HepG2 (cell line): ENCODE results near the gene INO80E. TPM values are rescaled to one million over a fixed set of nuclear protein-coding genes. Genes with fewer than 3 reads are reported as not detected.

Source experiments
- CBX5 ChIP-seq: sonication (generic); formaldehyde crosslinking; IDR thresholded peaks from 2 replicates; pipeline ENCODE4 v1.4.0; 2020; ENCODE audit warnings: missing genetic modification reagents, borderline replicate concordance
- FUBP1 ChIP-seq: sonication (generic); formaldehyde crosslinking; IDR thresholded peaks from 2 replicates; pipeline ENCODE4 v1.5.1; 2020; ENCODE audit warnings: missing genetic modification reagents, mild to moderate bottlenecking, borderline replicate concordance
- GRHL1 ChIP-seq: sonication (generic); formaldehyde crosslinking; conservative IDR thresholded peaks from 2 replicates; pipeline ENCODE4 v1.8.0; 2022; ENCODE audit warnings: missing genetic modification reagents
- HES4 ChIP-seq: sonication (generic); formaldehyde crosslinking; IDR thresholded peaks from 2 replicates; pipeline ENCODE4 v1.9.0; 2021; ENCODE audit warnings: mild to moderate bottlenecking, missing genetic modification reagents, borderline replicate concordance
- NCOA5 ChIP-seq: sonication (generic); formaldehyde crosslinking; IDR thresholded peaks from 2 replicates; pipeline ENCODE4 v1.4.0; 2020; ENCODE audit warnings: missing genetic modification reagents
- TBX2 ChIP-seq: sonication (generic); formaldehyde crosslinking; IDR thresholded peaks from 2 replicates; pipeline ENCODE4 v1.5.0; 2020; ENCODE audit warnings: missing genetic modification reagents, mild to moderate bottlenecking, borderline replicate concordance
- ZBED4 ChIP-seq: sonication (generic); formaldehyde crosslinking; IDR thresholded peaks from 2 replicates; pipeline ENCODE4 v1.4.0; 2020; ENCODE audit warnings: missing genetic modification reagents, borderline replicate concordance
- ZIK1 ChIP-seq: sonication (generic); formaldehyde crosslinking; IDR thresholded peaks from 2 replicates; pipeline ENCODE4 v1.5.0; 2020; ENCODE audit warnings: mild to moderate bottlenecking, low read depth, missing genetic modification reagents, borderline replicate concordance
- ZNF468 ChIP-seq: sonication (generic); formaldehyde crosslinking; IDR thresholded peaks from 2 replicates; pipeline ENCODE4 v1.8.0; 2022; ENCODE audit warnings: mild to moderate bottlenecking, moderate library complexity, missing genetic modification reagents
- ZNF513 ChIP-seq: sonication (generic); formaldehyde crosslinking; conservative IDR thresholded peaks from 2 replicates; pipeline ENCODE4 v1.5.0; 2020; ENCODE audit warnings: missing genetic modification reagents
- ZNF563 ChIP-seq: sonication (generic); formaldehyde crosslinking; IDR thresholded peaks from 2 replicates; pipeline ENCODE4 v1.8.0; 2022; ENCODE audit warnings: mild to moderate bottlenecking, moderate library complexity, missing genetic modification reagents
- ZNF580 ChIP-seq: IDR thresholded peaks from 2 replicates; pipeline ENCODE4 v1.6.1; 2016; ENCODE audit warnings: low read depth, borderline replicate concordance
- ZNF784 ChIP-seq: sonication (generic); formaldehyde crosslinking; IDR thresholded peaks from 2 replicates; pipeline ENCODE4 v1.5.1; 2020; ENCODE audit warnings: missing genetic modification reagents, mild to moderate bottlenecking, borderline replicate concordance
- ZXDC ChIP-seq: sonication (generic); formaldehyde crosslinking; IDR thresholded peaks from 2 replicates; pipeline ENCODE4 v1.5.0; 2020; ENCODE audit warnings: mild to moderate bottlenecking, missing genetic modification reagents
- polyA plus RNA-seq, 8 experiments: library from polyadenylated mRNA; depleted of rRNA in 3 of 8; stranded (reverse) in 7 of 8; unstranded in 1 of 8; fragments of >200 nt; fragmentation: Illumina TruSeq in 4 of 8; extraction: Trizol in 4 of 8; gene quantifications; 2 replicates each; pipeline versions ENCODE4 v1.2.1 to v1.2.3, GENCODE V29; 2011 to 2016; ENCODE audit warnings: low read depth in 4 of 8, missing spikeins in 1 of 8, mixed read lengths in 1 of 8; ENCODE audit not compliant: insufficient read depth in 1 of 8
- total RNA-seq, 5 experiments: library from RNA; depleted of rRNA; stranded (reverse); fragments of >200 nt; fragmentation: Illumina TruSeq; extraction: Trizol; gene quantifications; 2 replicates each; pipeline ENCODE4 v1.2.3, GENCODE V29; 2016; ENCODE audit warnings: low read depth in 1 of 5

Gene INO80E
- total and polyA plus RNA-seq, 2 of the 13 experiments (the other 11 are each of a cell fraction or from before 2014, with no cell fraction given) = 25.8 to 45.6 TPM

GRCh38 chr16:30052671-30053372, 56.8 kb downstream of the INO80E start (continued):
- TF ChIP-seq ZBED4 (CRISPR knock-in tag) (peak; percentile 77), ZNF580 (CRISPR knock-in tag) (peak; percentile 96), ZXDC (CRISPR knock-in tag) (peak; percentile 83; the same call in 1 of the 2 replicates), HES4 (CRISPR knock-in tag) (peak; percentile 94; the same call in 1 of the 2 replicates), NCOA5 (CRISPR knock-in tag) (no peak), ZNF468 (CRISPR knock-in tag) (0 out of 2 replicates have a peak, but pooled peaks have one; percentile 47), ZNF563 (peak; percentile 97), ZIK1 (peak; percentile 97), TBX2 (CRISPR knock-in tag) (peak; percentile 97), ZNF784 (CRISPR knock-in tag) (peak; percentile 96), ZNF513 (CRISPR knock-in tag) (no peak), FUBP1 (CRISPR knock-in tag) (no peak), GRHL1 (CRISPR knock-in tag) (no peak), CBX5 (CRISPR knock-in tag) (peak; percentile 97)
